ENCODE measurements around the gene MPO.

MPO gene, protein sequence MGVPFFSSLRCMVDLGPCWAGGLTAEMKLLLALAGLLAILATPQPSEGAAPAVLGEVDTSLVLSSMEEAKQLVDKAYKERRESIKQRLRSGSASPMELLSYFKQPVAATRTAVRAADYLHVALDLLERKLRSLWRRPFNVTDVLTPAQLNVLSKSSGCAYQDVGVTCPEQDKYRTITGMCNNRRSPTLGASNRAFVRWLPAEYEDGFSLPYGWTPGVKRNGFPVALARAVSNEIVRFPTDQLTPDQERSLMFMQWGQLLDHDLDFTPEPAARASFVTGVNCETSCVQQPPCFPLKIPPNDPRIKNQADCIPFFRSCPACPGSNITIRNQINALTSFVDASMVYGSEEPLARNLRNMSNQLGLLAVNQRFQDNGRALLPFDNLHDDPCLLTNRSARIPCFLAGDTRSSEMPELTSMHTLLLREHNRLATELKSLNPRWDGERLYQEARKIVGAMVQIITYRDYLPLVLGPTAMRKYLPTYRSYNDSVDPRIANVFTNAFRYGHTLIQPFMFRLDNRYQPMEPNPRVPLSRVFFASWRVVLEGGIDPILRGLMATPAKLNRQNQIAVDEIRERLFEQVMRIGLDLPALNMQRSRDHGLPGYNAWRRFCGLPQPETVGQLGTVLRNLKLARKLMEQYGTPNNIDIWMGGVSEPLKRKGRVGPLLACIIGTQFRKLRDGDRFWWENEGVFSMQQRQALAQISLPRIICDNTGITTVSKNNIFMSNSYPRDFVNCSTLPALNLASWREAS

DNA sequence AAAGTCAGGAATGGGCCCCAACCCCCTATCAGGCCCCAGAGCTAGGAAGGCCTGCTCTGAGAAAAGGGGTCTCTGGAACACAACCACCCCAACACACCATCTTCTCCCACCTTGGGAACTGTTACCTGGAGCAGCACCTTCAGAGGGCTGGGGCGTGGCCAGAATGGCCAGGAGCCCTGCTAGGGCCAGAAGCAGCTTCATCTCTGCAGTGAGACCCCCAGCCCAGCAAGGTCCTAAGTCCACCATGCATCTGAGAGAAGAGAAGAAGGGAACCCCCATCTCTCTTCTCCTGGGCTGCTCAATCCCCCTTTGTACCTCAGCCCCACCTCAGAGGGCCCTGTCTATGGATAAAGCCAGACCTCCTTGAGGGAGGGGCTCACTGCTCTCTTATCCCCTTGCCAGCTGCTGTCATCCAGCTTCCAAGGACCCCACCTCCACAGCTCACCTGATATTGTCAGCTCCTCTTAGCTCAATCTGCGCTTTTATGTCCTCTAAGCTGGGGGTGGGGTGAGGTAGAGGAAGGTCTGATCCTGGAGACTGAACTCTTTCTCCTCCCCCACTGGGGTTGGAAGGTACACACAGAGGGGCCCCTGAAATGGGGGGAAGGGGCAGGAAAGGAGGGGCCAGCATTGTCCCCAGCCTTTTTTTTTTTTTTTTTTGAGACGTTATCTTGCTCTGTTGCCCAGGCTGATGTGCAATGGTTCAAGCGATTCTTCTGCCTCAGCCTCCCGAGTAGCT, at the start of gene MPO:
TSS of gene MPO (minus strand) at position 456 of the 738 bp plus-strand sequence. CDS start at position 279, 177 bp downstream.
- DNase-seq = peak; percentile 70

DNA sequence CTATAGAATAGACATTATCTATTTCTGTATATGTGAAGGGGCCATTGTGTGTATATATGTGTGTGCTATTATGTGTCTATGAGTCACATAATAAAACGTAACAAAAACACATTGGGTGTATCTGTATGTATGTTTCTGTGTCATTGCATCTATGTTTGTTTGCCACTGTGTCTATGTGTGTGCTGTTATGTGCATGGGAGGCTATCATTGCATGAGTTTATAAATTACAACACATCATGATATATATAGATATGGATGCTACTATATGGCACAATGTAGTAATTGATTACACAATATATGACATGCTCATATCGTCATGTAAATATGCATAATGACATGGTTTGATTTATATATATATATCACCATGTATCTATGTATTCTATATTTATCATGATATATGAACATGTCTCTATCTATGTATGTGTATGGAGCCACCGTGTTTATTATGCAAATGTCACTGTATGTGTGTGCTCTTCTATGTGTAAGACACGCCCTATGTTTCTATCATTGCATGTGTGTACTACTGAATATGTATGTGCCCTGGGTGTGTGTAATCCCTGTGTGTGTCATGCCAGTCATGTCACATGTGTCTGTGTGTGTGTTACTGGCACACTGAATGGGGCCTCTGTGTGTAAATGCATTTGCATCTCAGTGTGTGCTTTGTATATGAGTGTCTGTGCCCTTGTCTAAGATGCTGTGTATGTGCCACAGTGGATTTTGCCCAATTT, 49.2 kb upstream of the MPO start:
- DNase-seq = peak; percentile 46

DNA sequence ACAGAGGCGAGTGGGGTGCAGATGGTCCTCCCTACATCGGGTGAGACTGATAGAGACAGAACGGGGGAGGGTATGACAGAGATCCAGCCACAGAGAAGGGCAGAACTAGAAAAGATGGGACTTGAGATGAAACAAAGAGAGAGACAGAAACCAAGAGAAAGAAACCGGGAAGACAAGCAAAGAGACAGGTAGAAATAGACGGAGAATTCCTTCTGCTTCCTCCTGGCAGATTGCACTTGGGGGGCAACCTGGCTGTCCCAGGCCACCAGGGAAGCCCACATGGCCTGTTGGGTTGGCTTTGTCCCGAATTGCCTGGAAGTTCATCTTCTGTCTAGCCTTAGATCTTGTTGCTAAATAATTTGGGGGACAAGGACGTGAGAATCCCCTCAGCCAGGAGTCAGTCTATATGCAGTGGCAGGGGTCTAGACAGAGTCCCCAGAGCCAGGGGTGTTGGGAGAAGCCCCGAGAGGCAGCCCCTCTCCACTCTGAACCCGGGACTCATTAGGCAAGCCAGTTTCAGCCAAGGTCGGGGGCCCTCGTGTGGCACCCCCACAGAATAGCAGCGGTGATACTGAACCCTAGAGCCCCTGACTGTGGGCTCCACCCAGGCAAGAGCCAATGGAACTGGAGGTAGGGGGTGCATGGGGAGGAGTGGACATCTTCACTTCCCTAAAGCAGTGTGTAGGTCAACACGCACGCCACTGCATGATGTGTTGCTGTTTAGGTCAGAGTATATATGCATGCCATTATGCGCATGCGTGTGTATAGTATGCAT, 48.5 kb upstream of the MPO start:
- DNase-seq = peak; percentile 83

DNA sequence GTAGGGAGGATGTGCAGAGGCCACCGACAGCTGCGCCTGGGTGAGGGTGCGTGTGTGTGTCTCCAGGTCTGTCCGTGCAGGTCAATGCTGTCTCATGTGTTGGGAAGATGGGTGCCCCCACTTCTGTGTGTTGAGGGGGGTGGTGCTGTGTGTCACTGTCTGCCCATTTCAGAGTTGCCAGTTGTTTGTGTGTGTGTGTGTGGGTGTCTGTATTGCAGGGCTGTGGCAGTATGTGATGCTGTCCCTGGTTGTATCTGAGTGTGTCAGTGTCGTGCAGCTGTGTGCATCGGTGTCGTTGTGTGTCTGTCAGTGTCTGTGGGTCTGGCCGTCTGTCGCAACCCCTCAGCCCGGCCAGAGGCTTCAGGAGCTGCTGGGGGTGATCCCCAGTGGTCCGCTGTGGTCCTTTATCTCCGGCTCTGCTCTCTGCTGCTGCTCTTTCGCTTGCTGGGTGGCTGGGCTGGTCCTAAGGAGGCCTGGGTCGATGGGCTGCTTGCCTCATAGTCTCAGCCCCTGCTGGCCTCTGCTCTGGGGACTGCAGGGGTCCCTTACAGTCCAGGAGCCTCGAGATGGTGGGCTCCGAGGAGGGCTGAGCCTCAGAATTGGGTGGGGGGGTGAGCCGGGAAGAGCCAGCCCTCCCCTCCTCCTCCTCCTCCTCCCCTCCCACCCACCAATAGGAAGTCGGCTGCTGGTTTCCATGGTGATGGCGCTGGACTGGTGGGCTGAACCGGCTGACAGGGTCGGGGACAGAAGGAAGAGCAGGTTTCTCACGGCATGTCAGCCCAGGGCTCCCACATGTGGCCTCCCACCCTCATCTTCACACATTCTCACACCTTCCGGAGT, 47.7 kb upstream of the MPO start, which contains the start of gene TSPOAP1:
TSS of gene TSPOAP1 (minus strand) at position 601 of the 840 bp plus-strand sequence. CDS start 875 bp downstream, outside the sequence.
- DNase-seq = peak; percentile 87

DNA sequence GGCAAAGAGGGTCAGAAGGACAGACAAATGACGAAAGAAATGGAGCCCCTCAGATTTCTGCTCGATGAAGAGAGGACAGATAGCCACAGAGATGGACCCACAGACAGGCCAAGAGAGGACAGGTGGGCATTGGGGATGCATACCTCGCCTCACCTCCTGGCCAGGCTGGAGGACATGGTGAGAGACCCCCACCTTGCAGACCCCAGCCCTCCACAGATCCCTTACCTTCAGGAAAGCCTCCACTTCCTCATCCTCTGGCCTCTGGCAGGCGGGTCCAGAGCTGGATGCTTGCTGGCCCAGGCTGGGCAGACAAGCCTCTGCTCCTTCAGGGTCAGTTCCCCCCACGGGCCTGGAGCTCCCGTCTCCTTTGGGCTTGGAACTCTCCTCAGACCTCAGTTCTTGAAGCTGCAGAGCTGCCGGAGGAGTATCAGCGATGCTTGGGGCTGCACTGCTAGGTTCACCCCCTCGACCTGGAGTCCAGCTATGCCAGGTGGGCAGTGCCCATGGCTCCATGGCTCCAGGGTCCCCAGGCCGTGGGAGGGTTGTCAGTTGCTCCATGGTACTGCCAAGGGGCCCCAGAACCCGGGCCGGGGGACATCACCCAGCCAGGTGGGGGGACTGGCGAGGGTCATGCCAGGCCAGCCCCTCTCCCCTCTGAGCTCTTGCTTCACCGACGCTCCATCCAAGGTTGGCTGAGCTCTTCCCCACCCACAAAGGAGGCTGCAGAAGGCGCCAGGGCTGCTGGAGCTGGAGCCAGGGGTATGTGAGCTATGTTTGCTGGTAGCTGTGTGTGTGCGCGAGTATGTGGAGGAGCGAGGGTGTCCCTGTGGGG, 46.8 kb upstream of the MPO start:
- DNase-seq = peak; percentile 59

DNA sequence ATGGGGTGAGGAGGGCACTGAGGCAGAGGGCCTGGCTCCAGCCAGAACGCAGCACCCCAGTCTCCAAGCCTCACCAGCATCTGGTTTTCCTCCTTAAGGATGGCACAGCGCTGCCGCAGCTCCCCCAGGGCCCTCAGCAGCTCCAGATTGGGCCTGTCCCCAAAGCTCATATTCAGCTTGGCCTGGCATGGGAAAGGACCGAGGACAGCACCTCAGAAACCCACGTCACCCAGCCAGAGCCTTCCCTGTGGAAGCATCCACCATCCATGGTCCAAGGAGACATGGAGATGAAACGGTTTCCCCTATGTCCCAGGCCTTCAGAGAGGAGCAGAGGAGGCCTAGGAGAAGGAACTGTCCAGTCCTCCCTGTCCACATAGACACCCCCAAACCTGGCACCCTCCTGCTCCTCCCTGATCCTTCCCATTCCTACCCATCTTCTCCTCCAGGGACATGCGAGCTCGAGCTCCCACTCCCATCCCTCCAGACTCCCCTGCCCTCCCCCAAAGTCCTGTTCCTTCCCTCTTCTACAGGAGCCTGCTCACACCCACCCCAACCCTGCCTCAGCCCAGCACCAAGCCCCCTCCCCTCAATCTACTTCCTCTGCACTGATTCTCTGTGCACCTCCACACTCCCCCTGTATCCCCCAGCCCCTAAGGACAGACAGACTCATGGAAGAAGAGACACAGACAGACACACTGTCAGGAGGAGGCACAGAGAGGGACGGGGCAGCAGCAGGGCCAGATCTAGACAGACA, 46.1 kb upstream of the MPO start:
- DNase-seq = peak; percentile 55

DNA sequence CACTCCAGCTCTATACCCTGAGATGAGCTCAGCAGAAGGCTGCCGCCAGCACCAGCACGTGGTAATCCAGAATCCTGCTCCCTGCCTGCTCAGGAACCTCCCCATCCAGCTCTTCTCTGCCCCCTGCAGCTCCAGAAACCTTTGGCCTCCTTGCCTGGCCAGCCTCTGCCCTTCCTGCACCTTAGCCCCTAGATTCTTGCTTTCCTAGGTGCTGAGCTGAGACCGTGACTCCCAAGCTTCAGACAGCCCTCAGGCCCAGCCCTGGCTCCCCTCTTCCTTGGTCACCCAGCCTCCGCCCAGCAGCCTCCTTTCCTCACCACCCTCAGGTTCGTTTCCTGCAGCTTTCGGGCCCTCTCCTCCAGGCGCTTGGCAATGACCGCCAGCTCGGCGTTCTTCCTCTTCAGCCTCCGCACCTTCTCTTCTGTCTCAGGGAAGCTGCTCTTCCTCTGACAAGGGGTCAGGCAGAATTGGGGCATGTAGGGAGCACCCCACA, 45.3 kb upstream of the MPO start:
- peak; percentile 83 for DNase-seq

DNA sequence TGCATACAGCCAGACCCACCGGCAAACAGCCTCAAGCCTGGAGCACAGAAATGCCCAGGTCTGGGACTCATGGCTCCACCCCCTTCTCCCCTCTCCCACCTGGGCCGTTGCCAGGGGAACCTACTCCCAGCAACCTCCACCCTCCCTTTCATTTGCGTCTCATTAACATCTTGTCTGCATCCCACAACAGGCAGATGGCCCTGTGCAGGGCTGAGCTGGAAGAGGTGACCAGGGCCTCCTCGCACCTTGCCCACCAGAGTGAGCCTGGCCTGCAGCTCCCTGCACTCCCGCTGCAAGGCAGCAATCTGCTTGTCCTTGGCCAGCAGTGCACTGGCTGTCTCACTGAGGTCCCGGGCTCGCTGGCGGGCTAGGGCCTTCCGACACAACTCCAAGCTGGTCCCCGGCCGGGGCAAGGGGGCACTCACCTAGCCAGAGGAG, 44.6 kb upstream of the MPO start:
- DNase-seq = peak; percentile 92

DNA sequence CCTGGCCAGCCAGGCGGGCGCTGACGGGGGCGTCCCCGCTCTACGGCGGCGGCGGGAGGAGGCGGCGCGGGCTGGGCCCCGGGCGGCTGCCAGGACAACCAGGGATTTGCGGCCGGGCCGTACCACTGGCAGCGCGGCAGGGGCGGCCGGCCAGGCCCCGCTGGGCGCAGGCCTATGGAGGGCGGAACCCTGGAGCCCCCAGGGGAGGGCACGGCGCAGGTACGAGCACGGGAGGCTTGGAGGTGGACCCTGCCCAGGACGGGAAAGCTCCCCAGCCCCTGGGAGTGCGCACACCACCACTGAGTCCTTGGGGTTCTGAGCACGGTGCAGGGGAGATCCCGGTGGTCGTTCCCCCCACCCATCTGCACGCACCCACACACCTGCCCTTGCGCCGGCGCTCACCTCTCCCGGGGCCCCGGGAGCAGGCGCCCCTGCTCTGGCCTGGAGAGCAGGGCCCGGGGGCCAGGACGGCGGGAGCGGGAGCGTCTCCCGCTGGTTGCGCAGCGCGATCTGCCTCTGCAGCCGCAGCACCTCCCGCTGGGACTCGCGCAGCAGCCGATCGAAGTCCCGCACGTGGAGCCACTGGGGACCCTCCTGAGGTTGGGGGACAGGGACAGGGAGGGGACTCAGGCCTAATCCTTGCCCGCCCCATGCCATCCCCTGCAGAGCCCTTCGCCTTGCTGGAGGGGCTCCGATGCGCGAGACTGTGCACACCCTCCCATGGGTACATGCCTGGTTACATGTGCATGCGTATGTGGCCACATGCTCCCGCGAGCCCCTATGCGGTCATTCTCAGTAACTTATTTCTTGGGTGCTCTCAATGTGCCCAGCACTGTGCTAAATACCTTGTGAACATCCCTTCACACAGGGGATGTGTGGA, 43.9 kb upstream of the MPO start:
- DNase-seq = peak; percentile 82

DNA sequence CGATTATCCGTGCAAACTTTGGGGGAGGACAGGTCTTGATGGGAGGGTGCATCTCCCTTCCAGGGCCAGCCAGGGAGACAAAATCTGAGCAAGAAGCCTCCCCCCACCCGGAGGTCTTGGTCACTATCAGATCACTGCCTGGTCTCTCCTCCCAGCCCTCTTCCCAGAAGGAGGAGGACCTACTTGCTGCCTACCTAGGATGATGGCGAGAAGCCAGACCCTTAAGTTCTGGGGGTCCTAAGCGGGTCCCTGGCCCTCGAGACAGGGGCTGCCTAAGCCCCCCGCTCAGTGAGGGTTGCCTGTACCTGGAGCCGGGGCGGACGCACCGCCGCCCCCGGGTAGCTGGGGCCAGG, 43.3 kb upstream of the MPO start:
- DNase-seq = no peak

DNA sequence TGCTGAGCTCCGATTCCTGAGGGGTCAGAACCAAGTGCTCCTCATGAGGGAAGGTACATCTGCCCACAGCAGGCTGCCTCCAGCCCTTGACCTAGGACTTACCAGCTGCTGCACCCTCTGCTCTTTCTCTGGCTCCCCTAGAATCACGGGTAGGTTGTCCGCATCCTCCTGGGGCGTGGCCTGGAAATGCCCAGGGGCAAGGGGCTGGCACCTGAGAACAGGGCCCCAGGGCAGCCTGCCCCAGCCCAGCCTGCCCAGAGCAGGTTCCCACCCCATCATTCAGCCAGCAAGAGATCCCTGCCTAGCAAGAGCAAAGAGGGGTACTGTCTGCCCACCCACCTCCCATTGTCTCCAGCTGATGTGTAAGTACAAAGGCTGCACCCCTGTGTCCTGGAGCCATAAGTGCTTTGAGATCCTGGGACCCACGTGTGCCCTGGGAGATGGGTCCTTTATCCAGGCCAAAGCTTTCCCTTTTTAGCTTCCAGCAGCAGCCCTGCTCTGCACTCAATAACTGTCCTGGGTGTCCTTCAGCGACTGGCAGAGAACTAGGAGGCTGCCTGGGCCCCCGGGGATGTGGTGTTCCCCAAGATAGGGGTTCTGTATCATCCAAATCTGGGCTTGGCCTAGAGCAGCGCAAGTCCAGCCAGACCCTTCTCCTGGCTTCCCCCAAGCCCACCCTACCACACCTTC, 42.8 kb upstream of the MPO start:
- DNase-seq = no peak

DNA sequence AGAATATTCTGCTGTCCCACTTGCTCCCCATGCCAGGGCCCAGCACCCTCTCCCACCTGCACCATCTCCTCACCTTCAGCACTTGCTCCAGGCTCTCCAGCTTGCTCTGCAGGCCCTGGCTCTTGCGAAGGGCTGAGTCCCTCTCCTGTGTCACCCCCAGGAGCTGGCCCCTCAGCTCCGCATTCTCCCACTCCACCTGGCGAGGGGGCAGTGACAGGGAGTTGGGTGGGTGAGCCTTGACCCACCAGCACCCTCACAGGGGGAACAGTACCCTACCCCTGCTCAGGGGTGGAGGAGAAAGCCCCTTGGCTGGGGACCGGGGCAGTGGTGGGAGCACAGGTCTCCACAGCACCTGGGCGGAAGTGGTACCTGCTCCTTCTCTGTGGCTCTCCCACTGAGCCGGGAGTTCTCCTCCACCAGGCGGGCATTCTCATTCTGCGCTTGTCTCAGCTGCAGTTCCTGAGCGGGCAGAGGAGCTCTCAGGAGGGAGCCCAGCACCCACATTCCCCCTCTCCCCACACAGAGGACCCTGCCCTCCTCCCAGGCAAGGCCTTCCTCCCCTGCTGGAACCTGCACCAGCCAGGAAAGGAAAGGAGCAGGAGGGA, 41.9 kb upstream of the MPO start:
- DNase-seq = no peak

DNA sequence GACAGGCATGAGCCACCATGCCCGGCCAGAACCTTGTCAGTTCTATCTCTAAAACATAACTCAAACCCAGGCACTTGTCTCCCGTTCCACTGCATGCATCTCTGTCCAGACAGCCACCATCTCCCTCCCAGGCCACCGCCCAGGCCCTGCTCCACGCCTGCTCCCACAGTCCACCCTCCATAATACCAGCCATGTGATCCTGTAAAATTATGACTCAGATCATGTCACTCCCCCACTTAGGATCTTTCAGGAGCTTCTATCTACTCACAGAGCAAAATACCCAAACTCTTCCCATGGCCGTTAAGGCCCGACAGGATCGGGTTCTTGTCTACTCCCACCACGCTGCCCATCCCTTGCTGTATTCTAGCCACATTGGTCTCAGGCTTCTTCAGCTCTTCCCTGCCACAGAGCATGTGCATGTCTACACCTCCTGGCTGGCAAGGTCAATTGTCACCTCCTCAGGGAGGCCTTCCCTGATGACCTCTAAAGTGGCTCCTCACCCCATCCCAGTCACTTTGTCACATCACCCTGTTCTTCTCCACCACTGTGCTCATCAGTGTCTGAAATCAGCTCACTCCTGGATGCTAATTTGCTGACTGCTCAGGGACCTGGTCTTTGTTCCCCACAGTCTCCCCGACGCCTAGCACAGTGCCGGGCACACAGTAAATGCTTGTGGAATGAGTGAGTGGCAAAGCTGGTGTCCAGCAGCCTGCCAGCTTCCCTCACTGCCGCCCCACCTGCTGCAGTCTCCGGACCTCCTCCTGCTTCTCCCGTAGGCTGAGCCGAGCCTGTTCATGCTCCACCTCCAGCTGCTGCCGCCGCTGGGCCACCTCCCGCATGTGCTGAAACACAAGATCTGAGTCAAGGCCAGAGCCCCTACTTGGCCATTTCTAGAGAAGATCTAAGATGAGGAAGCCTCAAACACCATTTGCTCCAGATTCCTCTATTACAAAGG, 41.1 kb upstream of the MPO start:
- no peak for DNase-seq

DNA sequence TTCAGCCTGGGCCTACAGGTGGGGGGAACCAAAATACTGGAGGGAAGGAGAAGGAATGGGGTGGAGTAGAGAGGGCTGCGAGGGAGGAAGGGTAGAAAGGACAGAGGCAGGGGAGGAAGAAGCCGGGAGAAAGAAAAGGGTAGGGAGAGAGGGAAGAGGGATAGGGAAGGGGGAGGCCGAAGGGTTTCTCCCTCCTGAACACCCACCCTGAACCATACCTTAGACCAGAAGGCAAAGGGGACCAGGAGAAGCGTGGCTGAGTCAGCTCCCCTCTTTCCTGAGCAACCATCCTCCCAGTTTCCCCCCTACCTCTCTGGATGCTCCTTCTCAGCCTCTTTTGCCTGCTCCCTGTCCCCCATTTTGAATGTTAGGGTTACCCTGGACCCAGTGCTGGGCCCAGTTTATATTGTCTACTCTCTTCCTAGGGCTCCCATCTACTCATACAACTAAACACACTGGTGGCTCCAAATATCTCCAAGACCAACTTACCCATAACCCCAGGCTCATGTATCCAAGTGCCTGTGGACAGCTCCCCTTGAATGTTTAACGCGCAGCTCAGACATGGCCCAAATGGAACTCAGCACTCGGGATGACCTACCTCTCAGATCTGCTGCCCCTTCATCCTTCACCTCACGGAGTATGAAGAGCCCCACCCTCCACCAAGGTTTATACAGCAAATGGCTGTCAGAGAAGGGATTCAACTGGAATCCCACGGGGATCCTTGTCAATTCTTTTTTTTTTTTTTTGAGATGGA, 40.0 kb upstream of the MPO start:
- DNase-seq = no peak

DNA sequence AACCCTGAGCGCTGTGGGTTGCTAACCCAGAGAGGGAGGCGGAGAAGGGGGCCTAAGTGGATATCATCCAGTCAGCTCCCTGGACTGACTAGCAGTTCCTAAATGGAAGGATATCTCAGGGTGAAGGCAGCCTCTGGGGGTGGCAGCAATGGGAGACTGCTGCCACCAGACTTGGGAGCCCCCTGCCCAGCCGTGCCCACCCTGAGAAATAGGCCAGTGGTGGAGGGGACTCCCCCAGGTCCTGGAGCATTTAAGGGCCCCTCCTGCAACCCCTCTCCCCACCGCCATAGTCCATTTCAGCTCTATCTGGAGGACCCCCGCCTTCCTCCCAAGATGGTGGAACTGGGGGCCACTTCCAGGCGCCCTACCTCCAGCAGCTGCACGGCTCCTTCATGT, 39.4 kb upstream of the MPO start:
- DNase-seq = no peak

Measured in NCI-H82 (cell line).